Aorta (tissue), 5 donors: ENCODE data around the gene IL1RAP. TPM values are rescaled to one million over a fixed set of nuclear protein-coding genes. Genes with fewer than 3 reads are reported as not detected.

Source experiments
- ATAC-seq: fragments of 200-7000 bp; cut with Tn5 transposase; one replicate; pipeline ENCODE4 v1.9.1; 2022; ENCODE audit warnings: moderate library complexity; ENCODE audit not compliant: low FRiP score
- DNase-seq, 2 donors: peaks; one replicate each; pipeline ENCODE4 v3.0.0-alpha.2; 2020
- H3K27ac ChIP-seq, 2 donors: one replicate each; pipeline ENCODE4 v1.5.1; 2013; ENCODE audit warnings: low read length in 2 of 2, mild to moderate bottlenecking in 2 of 2, moderate library complexity in 2 of 2, control low read depth in 1 of 2, inconsistent platforms in 1 of 2, low read depth in 1 of 2
- H3K27me3 ChIP-seq, 2 donors: one replicate each; pipeline ENCODE4 v1.6.1; 2013; ENCODE audit warnings: control low read depth in 1 of 2, low read length in 1 of 2, mild to moderate bottlenecking in 1 of 2, moderate library complexity in 1 of 2; ENCODE audit not compliant: insufficient read depth in 2 of 2, control insufficient read depth in 1 of 2
- H3K36me3 ChIP-seq, 2 donors: one replicate each; pipeline ENCODE4 v1.6.1; 2013; ENCODE audit warnings: control low read depth in 1 of 2, low read length in 1 of 2, mild to moderate bottlenecking in 1 of 2; ENCODE audit not compliant: insufficient read depth in 2 of 2, control insufficient read depth in 1 of 2
- H3K4me1 ChIP-seq, 2 donors: one replicate each; pipeline ENCODE4 v1.6.1; 2013; ENCODE audit warnings: low read length in 2 of 2, control low read depth in 1 of 2, mild to moderate bottlenecking in 1 of 2, moderate library complexity in 1 of 2; ENCODE audit not compliant: insufficient read depth in 2 of 2, control insufficient read depth in 1 of 2
- H3K4me3 ChIP-seq, 2 donors: one replicate each; pipeline ENCODE4 v1.5.1; 2013; ENCODE audit warnings: low read length in 2 of 2, control low read depth in 1 of 2, mild to moderate bottlenecking in 1 of 2
- H3K9me3 ChIP-seq: one replicate; pipeline ENCODE4 v1.6.1; 2013; ENCODE audit warnings: mild to moderate bottlenecking, low read length; ENCODE audit not compliant: control insufficient read depth
- WGBS, 2 donors: extraction: QIAGEN DNeasy Blood & Tissue Kit; methylation state at CpG; one replicate each; pipeline ENCODE4 v1.1.7; 2013; 5-methylcytosine and 5-hydroxymethylcytosine counted together
- intact Hi-C, 2 donors: fragments of 100-400 bp; cut with DNase I; formaldehyde crosslinking; loops; one replicate each; pipeline versions ENCODE4 v1.14.2 to v1.15.0; 2022
- polyA plus RNA-seq, 2 donors: library from polyadenylated mRNA; stranded (reverse); fragments of 200-250 nt; gene quantifications; one replicate each; pipeline ENCODE4 v1.2.3, GENCODE V29; 2013
- total RNA-seq, 2 donors: library from RNA; stranded (reverse); fragmentation: NEBNext Ultra II Directional; extraction: Animal tissue kit (Norgen Biotek cat#: 25700); gene quantifications; one replicate each; pipeline ENCODE4 v1.2.1, GENCODE V29; 2021
- donor health status: healthy with polysubstance abuse.
- donor health status: Bipolar disorder and iron deficiency.
- donor health status: DM: no; HTN: no; CAD: no.
- donor health status: DM: no; HTN: no; CAD: no.
- donor health status: DM: yes; HTN: yes; CAD: no.

IL1RAP gene
- total and polyA plus RNA-seq, 4 donors, result 2.5 to 19.1 (median 10.0) TPM

DNA sequence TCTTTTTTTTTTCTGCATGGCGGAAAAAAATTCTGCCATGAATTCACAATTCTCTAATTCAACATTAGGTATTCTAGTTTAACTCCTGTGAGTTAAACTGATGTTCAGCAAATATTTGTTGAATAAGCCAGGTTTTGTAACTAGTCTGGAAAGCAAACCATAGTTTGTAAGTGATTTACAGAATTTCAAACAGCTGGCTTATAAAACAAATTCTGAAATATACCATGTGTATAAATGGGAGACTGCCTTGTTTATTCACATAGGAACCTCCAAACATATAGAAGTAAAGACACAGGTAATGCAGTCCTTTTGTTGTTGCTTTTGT is 101.1 kb downstream of the IL1RAP start:
- H3K4me3 ChIP-seq, result no peak overlapping the region
- no peaks in the 10 kb centered on the region for H3K4me1 ChIP-seq
- no peak overlapping the region for H3K27ac ChIP-seq
- no peak for ATAC-seq
- intact Hi-C loops, result no loop called here
- WGBS, 2 donors, result 93 to 95% methylated on average over 1 of the region's 1 CpG
- H3K9me3 ChIP-seq, result no peaks in the 10 kb centered on the region
- DNase-seq, result no peak
- no peaks in the 10 kb centered on the region for H3K27me3 ChIP-seq
- no peaks in the 10 kb centered on the region for H3K36me3 ChIP-seq

DNA sequence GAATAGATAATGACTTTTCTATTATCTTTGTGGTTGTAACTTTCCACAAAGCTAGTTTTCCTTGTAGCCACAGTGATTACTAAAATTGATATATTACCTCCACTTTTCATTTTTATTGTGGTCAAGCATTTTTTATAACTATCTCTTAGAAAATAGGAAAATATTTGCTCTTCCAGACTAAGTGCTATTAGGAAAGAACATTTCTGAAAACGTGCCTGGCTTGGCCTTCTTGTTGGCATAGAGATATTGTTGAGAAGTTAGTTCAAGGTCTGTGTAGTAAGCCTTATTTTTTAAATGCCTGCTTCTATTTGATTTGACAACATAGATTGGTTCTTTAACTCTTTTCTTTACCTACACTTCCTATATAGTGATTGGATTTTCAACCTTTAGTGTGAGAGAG is 101.7 kb downstream of the IL1RAP start:
- H3K9me3 ChIP-seq, result no peaks in the 10 kb centered on the region
- no peak overlapping the region for H3K4me3 ChIP-seq
- intact Hi-C loops, result no loop called here
- no peak overlapping the region for H3K27ac ChIP-seq
- no peaks in the 10 kb centered on the region for H3K36me3 ChIP-seq
- WGBS, 2 donors, result 33 to 37% methylated on average over 1 of the region's 1 CpG
- no peak for ATAC-seq
- H3K27me3 ChIP-seq, result no peaks in the 10 kb centered on the region
- H3K4me1 ChIP-seq, result no peaks in the 10 kb centered on the region
- no peak for DNase-seq

DNA sequence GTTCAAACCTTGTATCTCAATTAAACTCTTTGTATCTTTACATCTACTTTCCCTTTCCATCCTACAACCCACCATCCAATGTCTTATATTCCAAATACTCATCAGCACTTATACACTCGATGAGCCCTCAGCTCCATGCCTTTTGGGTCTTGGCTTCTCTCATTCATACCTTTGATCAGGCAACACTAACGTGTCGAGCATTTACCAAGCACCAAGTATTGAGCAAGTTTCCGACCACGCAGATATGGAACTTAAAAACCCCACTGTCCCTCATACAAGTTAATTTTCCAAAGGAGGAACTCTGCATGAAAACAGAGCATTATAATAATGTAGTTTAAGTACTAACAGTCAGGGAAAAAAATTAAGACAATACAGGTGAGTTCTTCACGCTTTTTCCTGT is 102.8 kb downstream of the IL1RAP start:
- Histone ChIP-seq H3K36me3 (no peaks in the 10 kb centered on the region), H3K4me3 (no peak overlapping the region), H3K4me1 (no peaks in the 10 kb centered on the region), H3K9me3 (no peaks in the 10 kb centered on the region), H3K27me3 (no peaks in the 10 kb centered on the region), H3K27ac (no peak overlapping the region)
- DNase-seq (no peak), ATAC-seq (no peak)
- WGBS, 2 donors, result 78 to 79% methylated on average over 6 of the region's 6 CpGs
- intact Hi-C loops, result no loop called here

GRCh38 chr3:190617185-190617584 is 103.3 kb downstream of the IL1RAP start:
- ATAC-seq, result no peak
- intact Hi-C loops, result no loop called here
- Histone ChIP-seq H3K9me3 (no peaks in the 10 kb centered on the region), H3K27ac (no peak overlapping the region), H3K4me3 (no peak overlapping the region), H3K27me3 (no peaks in the 10 kb centered on the region), H3K4me1 (no peaks in the 10 kb centered on the region), H3K36me3 (no peaks in the 10 kb centered on the region)
- peak in 1 of 2 donors; percentile 60 for DNase-seq
- 72 to 86% methylated on average over 3 of the region's 3 CpGs for WGBS, 2 donors

GRCh38 chr3:190618330-190619030 is 104.6 kb downstream of the IL1RAP start:
- Histone ChIP-seq H3K4me1 (no peaks in the 10 kb centered on the region), H3K27ac (no peak overlapping the region), H3K9me3 (no peaks in the 10 kb centered on the region), H3K36me3 (peaks cover 0 to under 1% of the 10 kb centered on the region in 2 donors), H3K27me3 (no peaks in the 10 kb centered on the region), H3K4me3 (no peak overlapping the region)
- WGBS, 2 donors, result 61 to 69% methylated on average over 8 of the region's 8 CpGs
- intact Hi-C loops, result no loop called here
- ATAC-seq, result no peak
- no peak for DNase-seq

GRCh38 chr3:190619353-190619752 is 105.5 kb downstream of the IL1RAP start:
- H3K4me1 ChIP-seq, result no peaks in the 10 kb centered on the region
- H3K36me3 ChIP-seq, result peaks cover 0 to 2% of the 10 kb centered on the region in 2 donors
- no peaks in the 10 kb centered on the region for H3K9me3 ChIP-seq
- no peak for DNase-seq
- WGBS, 2 donors, result 78 to 95% methylated on average over 5 of the region's 5 CpGs
- no peak overlapping the region for H3K4me3 ChIP-seq
- no peaks in the 10 kb centered on the region for H3K27me3 ChIP-seq
- intact Hi-C loops, result no loop called here
- no peak overlapping the region for H3K27ac ChIP-seq
- no peak for ATAC-seq

DNA sequence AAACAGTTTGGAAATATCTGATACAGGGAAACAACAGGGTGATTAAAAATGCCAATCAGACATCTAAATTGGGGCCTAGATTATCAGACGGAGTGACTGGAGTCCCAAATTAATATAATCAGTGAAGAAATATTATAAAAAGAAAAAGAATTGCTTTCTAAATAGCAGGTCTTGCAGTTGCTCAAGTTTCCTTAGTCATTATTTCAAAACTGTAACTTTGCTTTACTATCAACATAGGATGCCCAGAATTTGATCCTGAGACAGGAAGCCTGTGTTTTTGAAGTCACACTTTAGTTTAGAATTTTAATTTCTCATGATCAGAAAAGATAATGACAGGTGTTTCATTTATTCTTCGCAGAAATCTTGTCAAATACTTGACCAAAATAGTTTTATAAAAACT is 105.9 kb downstream of the IL1RAP start:
- Histone ChIP-seq H3K36me3 (peaks cover 0 to 3% of the 10 kb centered on the region in 2 donors), H3K4me1 (no peaks in the 10 kb centered on the region), H3K9me3 (no peaks in the 10 kb centered on the region), H3K27me3 (no peaks in the 10 kb centered on the region), H3K4me3 (no peak overlapping the region), H3K27ac (no peak overlapping the region)
- ATAC-seq, result no peak
- intact Hi-C loops, result loop anchor here in 1 of 2 donors (10.0 kb wide), 1 partner anchor 625 kb away; no protein-coding TSS in a partner anchor
- no peak for DNase-seq
- WGBS, 2 donors, result 88 to 95% methylated on average over 2 of the region's 2 CpGs

GRCh38 chr3:190620886-190621608 is 107.2 kb downstream of the IL1RAP start:
- no peak overlapping the region for H3K27ac ChIP-seq
- no peaks in the 10 kb centered on the region for H3K4me1 ChIP-seq
- intact Hi-C loops, result loop anchor here in 1 of 2 donors (10.0 kb wide), 1 partner anchor 624 kb away; no protein-coding TSS in a partner anchor
- H3K9me3 ChIP-seq, result no peaks in the 10 kb centered on the region
- peaks cover 0 to 3% of the 10 kb centered on the region in 2 donors for H3K36me3 ChIP-seq
- H3K4me3 ChIP-seq, result no peak overlapping the region
- 91 to 94% methylated on average over 1 of the region's 1 CpG for WGBS, 2 donors
- DNase-seq (no peak), ATAC-seq (no peak)
- no peaks in the 10 kb centered on the region for H3K27me3 ChIP-seq

GRCh38 chr3:190621927-190622326 is 108.0 kb downstream of the IL1RAP start:
- H3K27ac ChIP-seq, result no peak overlapping the region
- no peak overlapping the region for H3K4me3 ChIP-seq
- ATAC-seq (no peak), DNase-seq (no peak)
- H3K9me3 ChIP-seq, result no peaks in the 10 kb centered on the region
- peaks cover 0 to 3% of the 10 kb centered on the region in 2 donors for H3K36me3 ChIP-seq
- intact Hi-C loops, result loop anchor here in 1 of 2 donors (10.0 kb wide), 1 partner anchor 623 kb away; no protein-coding TSS in a partner anchor
- WGBS, 2 donors, result 86 to 87% methylated on average over 3 of the region's 3 CpGs
- H3K27me3 ChIP-seq, result no peaks in the 10 kb centered on the region
- no peaks in the 10 kb centered on the region for H3K4me1 ChIP-seq
